ENCODE data around the gene ETNK1.

The ETNK1 gene

DNA sequence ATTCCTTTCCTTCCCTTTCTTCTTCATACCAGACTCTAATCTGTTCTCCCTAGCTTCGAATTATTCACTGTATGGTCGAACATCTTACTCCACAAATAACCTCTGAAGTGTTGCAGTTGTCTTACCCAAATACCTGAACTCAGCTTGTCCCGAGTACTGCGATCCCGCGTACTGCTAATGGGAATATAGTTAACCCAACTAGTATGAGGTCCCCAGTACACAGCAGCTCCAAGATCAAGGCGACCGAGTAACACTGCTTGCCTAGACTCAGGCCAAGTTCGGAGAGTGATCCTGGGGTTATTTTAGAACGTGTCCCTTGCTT, 462 bp upstream of the ETNK1 start:
- no peak for DNase-seq (ENCODE audit: low read depth in 1 of 2, low spot score in 1 of 2)

DNA sequence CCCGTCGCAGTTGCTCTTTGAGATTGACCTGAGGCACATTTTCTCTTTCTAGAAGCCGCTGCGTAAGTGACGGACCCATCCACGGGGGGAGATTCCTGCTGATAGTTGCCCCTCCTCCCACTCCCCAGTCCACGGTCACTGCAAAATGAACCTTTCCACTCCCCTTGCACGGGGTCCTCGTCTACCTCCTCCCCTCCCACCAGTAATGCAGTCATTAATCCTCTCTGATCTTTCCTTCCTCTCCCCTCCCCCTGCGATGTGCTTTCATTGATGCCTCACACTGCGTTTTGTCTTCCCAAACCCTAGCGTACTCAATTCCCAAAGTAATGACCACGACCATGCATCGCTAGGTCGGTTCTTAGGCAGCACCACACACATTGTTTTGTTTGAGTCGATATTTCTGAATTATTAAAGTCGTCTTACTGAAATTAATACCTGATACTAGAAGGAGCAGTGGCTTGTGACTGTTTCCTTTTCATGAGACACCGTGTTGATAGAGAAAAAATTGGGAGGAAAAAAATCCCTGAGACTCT, 857 bp downstream of the ETNK1 start:
- peak overlapping the region; percentile 97 for H3K4me3 ChIP-seq (replicated peaks; ENCODE audit: insufficient read depth, low read length)
- H3K27ac ChIP-seq (replicated peaks), result peak overlapping the region; percentile 93
- DNase-seq (ENCODE audit: low read depth in 1 of 2, low spot score in 1 of 2), result peak in 1 of 2 experiments; percentile 7
- TF ChIP-seq GABPA (IDR thresholded peaks at IDR 0.05; ENCODE audit: low read depth) (no peak), SPI1 (IDR thresholded peaks at IDR 0.05; ENCODE audit: borderline replicate concordance, low read depth) (no peak), POLR2AphosphoS5 (IDR thresholded peaks at IDR 0.05; ENCODE audit: low read depth) (no peak)
- TF ChIP-seq, protein P1, sequence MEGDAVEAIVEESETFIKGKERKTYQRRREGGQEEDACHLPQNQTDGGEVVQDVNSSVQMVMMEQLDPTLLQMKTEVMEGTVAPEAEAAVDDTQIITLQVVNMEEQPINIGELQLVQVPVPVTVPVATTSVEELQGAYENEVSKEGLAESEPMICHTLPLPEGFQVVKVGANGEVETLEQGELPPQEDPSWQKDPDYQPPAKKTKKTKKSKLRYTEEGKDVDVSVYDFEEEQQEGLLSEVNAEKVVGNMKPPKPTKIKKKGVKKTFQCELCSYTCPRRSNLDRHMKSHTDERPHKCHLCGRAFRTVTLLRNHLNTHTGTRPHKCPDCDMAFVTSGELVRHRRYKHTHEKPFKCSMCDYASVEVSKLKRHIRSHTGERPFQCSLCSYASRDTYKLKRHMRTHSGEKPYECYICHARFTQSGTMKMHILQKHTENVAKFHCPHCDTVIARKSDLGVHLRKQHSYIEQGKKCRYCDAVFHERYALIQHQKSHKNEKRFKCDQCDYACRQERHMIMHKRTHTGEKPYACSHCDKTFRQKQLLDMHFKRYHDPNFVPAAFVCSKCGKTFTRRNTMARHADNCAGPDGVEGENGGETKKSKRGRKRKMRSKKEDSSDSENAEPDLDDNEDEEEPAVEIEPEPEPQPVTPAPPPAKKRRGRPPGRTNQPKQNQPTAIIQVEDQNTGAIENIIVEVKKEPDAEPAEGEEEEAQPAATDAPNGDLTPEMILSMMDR (IDR thresholded peaks at IDR 0.05; ENCODE audit: insufficient read depth, low read length), result no peak
- TF ChIP-seq, protein P2, sequence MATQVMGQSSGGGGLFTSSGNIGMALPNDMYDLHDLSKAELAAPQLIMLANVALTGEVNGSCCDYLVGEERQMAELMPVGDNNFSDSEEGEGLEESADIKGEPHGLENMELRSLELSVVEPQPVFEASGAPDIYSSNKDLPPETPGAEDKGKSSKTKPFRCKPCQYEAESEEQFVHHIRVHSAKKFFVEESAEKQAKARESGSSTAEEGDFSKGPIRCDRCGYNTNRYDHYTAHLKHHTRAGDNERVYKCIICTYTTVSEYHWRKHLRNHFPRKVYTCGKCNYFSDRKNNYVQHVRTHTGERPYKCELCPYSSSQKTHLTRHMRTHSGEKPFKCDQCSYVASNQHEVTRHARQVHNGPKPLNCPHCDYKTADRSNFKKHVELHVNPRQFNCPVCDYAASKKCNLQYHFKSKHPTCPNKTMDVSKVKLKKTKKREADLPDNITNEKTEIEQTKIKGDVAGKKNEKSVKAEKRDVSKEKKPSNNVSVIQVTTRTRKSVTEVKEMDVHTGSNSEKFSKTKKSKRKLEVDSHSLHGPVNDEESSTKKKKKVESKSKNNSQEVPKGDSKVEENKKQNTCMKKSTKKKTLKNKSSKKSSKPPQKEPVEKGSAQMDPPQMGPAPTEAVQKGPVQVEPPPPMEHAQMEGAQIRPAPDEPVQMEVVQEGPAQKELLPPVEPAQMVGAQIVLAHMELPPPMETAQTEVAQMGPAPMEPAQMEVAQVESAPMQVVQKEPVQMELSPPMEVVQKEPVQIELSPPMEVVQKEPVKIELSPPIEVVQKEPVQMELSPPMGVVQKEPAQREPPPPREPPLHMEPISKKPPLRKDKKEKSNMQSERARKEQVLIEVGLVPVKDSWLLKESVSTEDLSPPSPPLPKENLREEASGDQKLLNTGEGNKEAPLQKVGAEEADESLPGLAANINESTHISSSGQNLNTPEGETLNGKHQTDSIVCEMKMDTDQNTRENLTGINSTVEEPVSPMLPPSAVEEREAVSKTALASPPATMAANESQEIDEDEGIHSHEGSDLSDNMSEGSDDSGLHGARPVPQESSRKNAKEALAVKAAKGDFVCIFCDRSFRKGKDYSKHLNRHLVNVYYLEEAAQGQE (IDR thresholded peaks at IDR 0.05; ENCODE audit: insufficient replicate concordance, low read depth), result no peak
- no peaks in the 10 kb centered on the region for H3K27me3 ChIP-seq (ENCODE audit: insufficient read depth, poor library complexity, severe bottlenecking)

More for the DNA sequence above, 462 bp upstream of the ETNK1 start:
- TF ChIP-seq SPI1 (IDR thresholded peaks at IDR 0.05; ENCODE audit: borderline replicate concordance, low read depth), result no peak
- TF ChIP-seq, protein P1 (IDR thresholded peaks at IDR 0.05; ENCODE audit: insufficient read depth, low read length), result no peak
- TF ChIP-seq, protein P2 (IDR thresholded peaks at IDR 0.05; ENCODE audit: insufficient replicate concordance, low read depth), result no peak
- no peak for TF ChIP-seq GABPA (IDR thresholded peaks at IDR 0.05; ENCODE audit: low read depth)
- no peak for TF ChIP-seq POLR2AphosphoS5 (IDR thresholded peaks at IDR 0.05; ENCODE audit: low read depth)
- Histone ChIP-seq H3K27ac (replicated peaks) (peak overlapping the region; percentile 93), H3K4me3 (replicated peaks; ENCODE audit: insufficient read depth, low read length) (peak overlapping the region; percentile 97), H3K27me3 (ENCODE audit: insufficient read depth, poor library complexity, severe bottlenecking) (no peaks in the 10 kb centered on the region)

DNA sequence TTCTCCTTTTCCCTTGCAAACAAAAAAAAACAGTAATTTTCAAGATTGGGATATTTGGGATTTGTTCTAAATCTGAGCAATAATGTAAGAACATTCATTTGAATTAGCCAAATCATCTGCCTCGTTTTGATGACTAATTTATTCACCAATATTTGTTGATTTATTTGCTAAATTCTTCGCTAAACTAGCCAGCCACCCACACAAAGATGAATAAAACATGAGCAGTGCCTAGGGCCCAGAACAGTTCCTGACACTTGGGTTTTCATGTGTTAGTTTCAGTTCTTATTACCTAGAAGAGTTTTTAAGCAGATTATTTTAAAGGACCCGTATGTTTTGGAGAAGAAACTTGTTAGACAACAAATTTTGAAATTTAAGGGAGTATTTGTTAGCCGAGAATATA, 1.4 kb downstream of the ETNK1 start:
- Histone ChIP-seq H3K27ac (replicated peaks) (peak overlapping the region; percentile 93), H3K4me3 (replicated peaks; ENCODE audit: insufficient read depth, low read length) (peak overlapping the region; percentile 97), H3K27me3 (ENCODE audit: insufficient read depth, poor library complexity, severe bottlenecking) (no peaks in the 10 kb centered on the region)
- TF ChIP-seq, protein P2 (IDR thresholded peaks at IDR 0.05; ENCODE audit: insufficient replicate concordance, low read depth), result no peak
- no peak for TF ChIP-seq GABPA (IDR thresholded peaks at IDR 0.05; ENCODE audit: low read depth)
- no peak for TF ChIP-seq POLR2AphosphoS5 (IDR thresholded peaks at IDR 0.05; ENCODE audit: low read depth)
- TF ChIP-seq SPI1 (IDR thresholded peaks at IDR 0.05; ENCODE audit: borderline replicate concordance, low read depth), result no peak
- TF ChIP-seq, protein P1 (IDR thresholded peaks at IDR 0.05; ENCODE audit: insufficient read depth, low read length), result no peak
- DNase-seq (ENCODE audit: low read depth in 1 of 2, low spot score in 1 of 2), result no peak
